Measurements from ENCODE around the gene GDI2. TPM values are rescaled to one million over a fixed set of nuclear protein-coding genes. Genes with fewer than 3 reads are reported as not detected.

GDI2 gene
- total and polyA plus RNA-seq, 9 of the 15 experiments (the other 6 are each of a cell fraction or from before 2014, with no cell fraction given) = 262 to 424 (median 287) TPM

- Histone ChIP-seq H2AFZ (ENCODE audit: low read depth, low read length) (no peak overlapping the region), H3K4me3 (no peak overlapping the region), H3K9ac (ENCODE audit: insufficient read depth in 1 of 2, low read depth in 2 of 2, low read length in 2 of 2) (no peak overlapping the region), H3K4me1 (replicated peaks in 1 of 2; ENCODE audit: control insufficient read depth in 2 of 2, insufficient read depth in 2 of 2, low read length in 2 of 2) (no peaks in the 10 kb centered on the region; a peak in 1 of 5 replicates), H4K20me1 (replicated peaks; ENCODE audit: control insufficient read depth, insufficient read depth, low read length) (peaks cover 4% of the 10 kb centered on the region; the same call in 1 of the 2 replicates), H3K4me2 (ENCODE audit: insufficient read depth, low read length) (no peak overlapping the region), H3K79me2 (ENCODE audit: control insufficient read depth, insufficient read depth, low read length) (peaks cover 67% of the 10 kb centered on the region), H3K36me3 (ENCODE audit: control insufficient read depth, insufficient read depth, low read length) (peaks cover 87% of the 10 kb centered on the region), H3K9me1 (ENCODE audit: control insufficient read depth, insufficient read depth, low read length) (no peaks in the 10 kb centered on the region), H3K9me3 (replicated peaks; ENCODE audit: control insufficient read depth, insufficient read depth, low read depth, low read length) (no peaks in the 10 kb centered on the region), H3K27ac (ENCODE audit: extremely low read depth, low read depth, low read length) (no peak overlapping the region), H3K27me3 (ENCODE audit: control insufficient read depth in 2 of 2, insufficient read depth in 2 of 2, low read length in 2 of 2) (no peaks in the 10 kb centered on the region)
- ATAC-seq (peak; percentile 31; the same call in 2 of the 3 replicates), FAIRE-seq (no peak), DNase-seq (ENCODE audit: extremely low read depth in 1 of 4, low spot score in 3 of 4) (no peak)
- ChIA-PET CTCF (ENCODE audit: low intra/inter-chr PET ratio) (no interaction called here), POLR2A (no interaction called here)
- intact Hi-C loops (cut with micrococcal nuclease) (no loop called here), in situ Hi-C loops (cut with MboI) (no loop called here)
- WGBS (ENCODE audit: insufficient coverage, low coverage, missing lambda C conversion rate) = 89% methylated on average over 1 of the region's 1 CpG
- BruUV-seq (replicated peaks) = no TSS peak
- no peak for TF ChIP-seq PHB (CRISPR knock-in tag; IDR thresholded peaks at IDR 0.05)
- TF ChIP-seq ZNF311 (CRISPR knock-in tag; IDR thresholded peaks at IDR 0.05) = no peak
- TF ChIP-seq ELK1 (CRISPR knock-in tag; IDR thresholded peaks at IDR 0.05) = no peak
- TF ChIP-seq CHD1 (IDR thresholded peaks at IDR 0.05; ENCODE audit: low read length) = no peak
- no peak for TF ChIP-seq ZNF121 (CRISPR knock-in tag; conservative IDR thresholded peaks at IDR 0.05)
- TF ChIP-seq FOXP1 (CRISPR knock-in tag; IDR thresholded peaks at IDR 0.05) = no peak
- TF ChIP-seq HNRNPLL (IDR thresholded peaks at IDR 0.05; ENCODE audit: low read depth, low read length, poor library complexity, severe bottlenecking) = no peak
- TF ChIP-seq ZNF780A (CRISPR knock-in tag; IDR thresholded peaks at IDR 0.05) = no peak
- TF ChIP-seq ILK (tag; IDR thresholded peaks at IDR 0.05; ENCODE audit: borderline replicate concordance, low read depth) = no peak
- TF ChIP-seq CSDE1 (IDR thresholded peaks at IDR 0.05) = no peak
- no peak for TF ChIP-seq HSF4 (CRISPR knock-in tag; IDR thresholded peaks at IDR 0.05; ENCODE audit: borderline replicate concordance)
- no peak for TF ChIP-seq LEF1 (IDR thresholded peaks at IDR 0.05)
- no peak for TF ChIP-seq KLF6 (CRISPR knock-in tag; IDR thresholded peaks at IDR 0.05; ENCODE audit: borderline replicate concordance)
- peak; percentile 54 for TF ChIP-seq RBM25 (IDR thresholded peaks at IDR 0.05; ENCODE audit: low read depth, low read length, severe bottlenecking)
- TF ChIP-seq MCM7 (IDR thresholded peaks at IDR 0.05) = no peak
- TF ChIP-seq ATF2 (CRISPR knock-in tag; IDR thresholded peaks at IDR 0.05) = no peak
- TF ChIP-seq NCOA2 (IDR thresholded peaks at IDR 0.05; ENCODE audit: partially characterized antibody in 2 of 2) = no peak
- TF ChIP-seq TGIF2 (CRISPR knock-in tag; IDR thresholded peaks at IDR 0.05) = no peak
- no peak for TF ChIP-seq SRSF3 (IDR thresholded peaks at IDR 0.05; ENCODE audit: insufficient read depth, low read length)
- TF ChIP-seq RBM39 (optimal IDR thresholded peaks at IDR 0.05; ENCODE audit: low read depth, low read length) = no peak
- no peak for TF ChIP-seq E4F1 (CRISPR knock-in tag; IDR thresholded peaks at IDR 0.05; ENCODE audit: borderline replicate concordance)
Measured at GRCh38 chr10:5782174-5782573, 31.1 kb downstream of the GDI2 start.

All from K562 (cell line).